Neural cell (in vitro differentiated cells): ENCODE data around the gene TRABD2B. TPM values are rescaled to one million over a fixed set of nuclear protein-coding genes. Genes with fewer than 3 reads are reported as not detected.

Source experiments
- H2AFZ ChIP-seq: fragments of 200-600, 300-800 bp; sonication (generic), shearing (Covaris generic); 2 replicates; pipeline ENCODE4 v1.6.0; 2014; ENCODE audit warnings: low read depth, mild to moderate bottlenecking, antibody characterized with exemption, low read length, moderate library complexity
- H3F3A ChIP-seq: fragments of 200-600 bp; shearing (Covaris generic); 2 replicates; pipeline ENCODE4 v1.6.1; 2016; ENCODE audit warnings: mild to moderate bottlenecking, moderate library complexity, mixed read lengths, antibody characterized with exemption, low read length; ENCODE audit not compliant: insufficient read depth, poor library complexity, severe bottlenecking
- H3K27ac ChIP-seq: fragments of 200-600, 300-800 bp; sonication (generic), shearing (Covaris generic); 2 replicates; pipeline ENCODE4 v1.5.1; 2014; ENCODE audit warnings: mild to moderate bottlenecking, low read length, moderate library complexity
- H3K27me3 ChIP-seq: fragments of 300-800, 200-600 bp; sonication (generic), shearing (Covaris generic); 2 replicates; pipeline ENCODE4 v1.6.0; 2014; ENCODE audit warnings: mild to moderate bottlenecking, low read depth, low read length, moderate library complexity; ENCODE audit not compliant: insufficient read depth
- H3K36me3 ChIP-seq: fragments of 300-800, 200-600 bp; sonication (generic), shearing (Covaris generic); 2 replicates; pipeline ENCODE4 v1.5.1; 2014; ENCODE audit warnings: mild to moderate bottlenecking, antibody characterized with exemption, low read length, moderate library complexity; ENCODE audit not compliant: insufficient read depth
- H3K4me2 ChIP-seq: fragments of 300-800, 200-600 bp; sonication (generic), shearing (Covaris generic); 2 replicates; pipeline ENCODE4 v1.6.0; 2014; ENCODE audit warnings: mild to moderate bottlenecking, low read length
- H3K4me3 ChIP-seq: fragments of 300-800, 200-600 bp; sonication (generic), shearing (Covaris generic); 2 replicates; pipeline ENCODE4 v1.5.1; 2014; ENCODE audit warnings: mild to moderate bottlenecking, low read length, moderate library complexity
- H3K79me2 ChIP-seq: fragments of 200-600 bp; shearing (Covaris generic); replicated peaks from 2 replicates; pipeline ENCODE4 v1.6.0; 2014; ENCODE audit warnings: mild to moderate bottlenecking, low read length, moderate library complexity; ENCODE audit not compliant: insufficient read depth
- H3K9ac ChIP-seq: fragments of 300-800, 200-600 bp; sonication (generic), shearing (Covaris generic); 2 replicates; pipeline ENCODE4 v1.6.1; 2016; ENCODE audit warnings: mild to moderate bottlenecking, low read length, mixed read lengths
- H3K9me2 ChIP-seq: fragments of 200-600 bp; shearing (Covaris generic); 2 replicates; pipeline ENCODE4 v1.6.1; 2016; ENCODE audit warnings: mild to moderate bottlenecking, low read length, mixed read lengths; ENCODE audit not compliant: insufficient read depth
- H3K9me3 ChIP-seq: fragments of 200-600, 300-800 bp; sonication (generic), shearing (Covaris generic); 2 replicates; pipeline ENCODE4 v1.6.1; 2016; ENCODE audit warnings: mild to moderate bottlenecking, mixed run types, low read length, moderate library complexity, mixed read lengths
- H4K20me1 ChIP-seq: fragments of 200-600 bp; shearing (Covaris generic); 2 replicates; pipeline ENCODE4 v1.6.1; 2016; ENCODE audit warnings: mild to moderate bottlenecking, mixed run types; ENCODE audit not compliant: insufficient read depth
- CTCF ChIP-seq: fragments of 450-650 bp; IDR thresholded peaks from 2 replicates; pipeline ENCODE4 v1.5.1; 2014; ENCODE audit warnings: antibody characterized with exemption, mild to moderate bottlenecking, moderate library complexity; ENCODE audit not compliant: poor library complexity, severe bottlenecking
- EP300 ChIP-seq: fragments of 450-650 bp; conservative IDR thresholded peaks from 2 replicates; pipeline ENCODE4 v1.6.1; 2014; ENCODE audit warnings: antibody characterized with exemption, mild to moderate bottlenecking, moderate library complexity; ENCODE audit not compliant: poor library complexity, severe bottlenecking
- EZH2 ChIP-seq: fragments of 200-600, 300-800 bp; shearing (Covaris generic), sonication (generic); IDR thresholded peaks from 2 replicates; pipeline ENCODE4 v1.6.1; 2014; ENCODE audit warnings: antibody characterized with exemption, low read length, borderline replicate concordance, mild to moderate bottlenecking; ENCODE audit not compliant: insufficient read depth, poor library complexity, severe bottlenecking
- MXI1 ChIP-seq: fragments of 450-650 bp; conservative IDR thresholded peaks from 2 replicates; pipeline ENCODE4 v1.6.1; 2014; ENCODE audit warnings: antibody characterized with exemption, mild to moderate bottlenecking; ENCODE audit not compliant: poor library complexity, severe bottlenecking
- POLR2AphosphoS5 ChIP-seq: IDR thresholded peaks from 2 replicates; pipeline ENCODE4 v1.6.1; 2012
- RAD21 ChIP-seq: fragments of 450-650 bp; conservative IDR thresholded peaks from 2 replicates; pipeline ENCODE4 v1.6.1; 2014; ENCODE audit warnings: antibody characterized with exemption, mild to moderate bottlenecking, moderate library complexity
- REST ChIP-seq: IDR thresholded peaks from 2 replicates; pipeline ENCODE4 v1.6.1; 2012; ENCODE audit warnings: borderline replicate concordance
- SMC3 ChIP-seq: fragments of 450-650 bp; conservative IDR thresholded peaks from 2 replicates; pipeline ENCODE4 v1.6.1; 2014; ENCODE audit warnings: antibody characterized with exemption, mild to moderate bottlenecking, moderate library complexity; ENCODE audit not compliant: poor library complexity
- TAF1 ChIP-seq: IDR thresholded peaks from 2 replicates; pipeline ENCODE4 v1.6.1; 2012; ENCODE audit warnings: low read depth
- polyA plus RNA-seq: library from polyadenylated mRNA; depleted of rRNA; stranded (reverse); fragments of >200 nt; gene quantifications from 2 replicates; pipeline ENCODE4 v1.2.3, GENCODE V29; 2014

Gene TRABD2B
- polyA plus RNA-seq, 1 donor from 2014 or later, result 0.02 TPM

- no peaks in the 10 kb centered on the region for H3K36me3 ChIP-seq
- no peak overlapping the region for H3K4me2 ChIP-seq
- no peaks in the 10 kb centered on the region for H3K9me2 ChIP-seq
- H3F3A ChIP-seq, result no peaks in the 10 kb centered on the region
- no peak overlapping the region for H3K27ac ChIP-seq
- no peak overlapping the region for H3K9ac ChIP-seq
- TF ChIP-seq RAD21 (no peak), MXI1 (no peak), EZH2 (no peak), REST (no peak), TAF1 (no peak), EP300 (no peak), SMC3 (no peak), POLR2AphosphoS5 (no peak), CTCF (no peak)
- H3K9me3 ChIP-seq, result no peaks in the 10 kb centered on the region
- no peaks in the 10 kb centered on the region for H3K79me2 ChIP-seq
- H4K20me1 ChIP-seq, result no peaks in the 10 kb centered on the region
- no peaks in the 10 kb centered on the region for H3K27me3 ChIP-seq
- H2AFZ ChIP-seq, result no peak overlapping the region
- no peak overlapping the region for H3K4me3 ChIP-seq
Observed at GRCh38 chr1:47791879-47792608, 205.1 kb downstream of the TRABD2B start.

- H3K9ac ChIP-seq, result no peak overlapping the region
- H3K9me3 ChIP-seq, result no peaks in the 10 kb centered on the region
- no peaks in the 10 kb centered on the region for H4K20me1 ChIP-seq
- H3K27ac ChIP-seq, result no peak overlapping the region
- no peak overlapping the region for H3K4me2 ChIP-seq
- TF ChIP-seq POLR2AphosphoS5 (no peak), EZH2 (no peak)
- no peak overlapping the region for H2AFZ ChIP-seq
- no peaks in the 10 kb centered on the region for H3K79me2 ChIP-seq
- H3K27me3 ChIP-seq, result no peaks in the 10 kb centered on the region
- no peaks in the 10 kb centered on the region for H3K36me3 ChIP-seq
- H3K9me2 ChIP-seq, result no peaks in the 10 kb centered on the region
- no peak overlapping the region for H3K4me3 ChIP-seq
- no peaks in the 10 kb centered on the region for H3F3A ChIP-seq
Observed at GRCh38 chr1:47788761-47789160, 208.4 kb downstream of the TRABD2B start.
